Loucy (cell line): Measurements from ENCODE around the gene FARS2.

Experiments
- EZH2phosphoT487 ChIP-seq: fragments of 200-600 bp; IDR thresholded peaks from 2 replicates; pipeline ENCODE4 v1.6.1; 2018; ENCODE audit warnings: antibody characterized with exemption, mild to moderate bottlenecking, moderate library complexity, borderline replicate concordance
- TF ChIP-seq, protein P1 (sequence below): fragments of 200-600 bp; sonication (generic); conservative IDR thresholded peaks from 2 replicates; pipeline ENCODE4 v1.5.1; 2014; ENCODE audit warnings: mild to moderate bottlenecking, antibody characterized with exemption, low read length

DNA sequence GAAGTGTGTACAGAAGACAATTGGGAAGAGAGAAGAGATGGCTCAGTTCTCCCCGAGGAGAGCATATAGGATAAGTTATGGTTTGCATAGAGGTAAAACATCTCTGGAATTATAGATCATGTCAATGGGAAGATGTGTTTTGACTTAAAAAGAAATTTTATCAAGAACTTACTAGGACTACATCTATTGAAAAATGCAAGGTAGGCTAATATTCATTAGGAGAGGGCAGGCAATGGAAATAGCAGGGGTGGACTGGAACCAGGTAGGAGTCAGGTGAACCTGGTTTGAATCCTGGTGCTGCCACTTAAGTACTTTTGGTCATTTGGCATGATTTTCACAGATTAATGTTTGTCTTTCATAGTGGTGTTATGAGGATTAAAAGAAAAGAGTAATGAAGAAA, 96.2 kb downstream of the FARS2 start:
- TF ChIP-seq, protein P1, sequence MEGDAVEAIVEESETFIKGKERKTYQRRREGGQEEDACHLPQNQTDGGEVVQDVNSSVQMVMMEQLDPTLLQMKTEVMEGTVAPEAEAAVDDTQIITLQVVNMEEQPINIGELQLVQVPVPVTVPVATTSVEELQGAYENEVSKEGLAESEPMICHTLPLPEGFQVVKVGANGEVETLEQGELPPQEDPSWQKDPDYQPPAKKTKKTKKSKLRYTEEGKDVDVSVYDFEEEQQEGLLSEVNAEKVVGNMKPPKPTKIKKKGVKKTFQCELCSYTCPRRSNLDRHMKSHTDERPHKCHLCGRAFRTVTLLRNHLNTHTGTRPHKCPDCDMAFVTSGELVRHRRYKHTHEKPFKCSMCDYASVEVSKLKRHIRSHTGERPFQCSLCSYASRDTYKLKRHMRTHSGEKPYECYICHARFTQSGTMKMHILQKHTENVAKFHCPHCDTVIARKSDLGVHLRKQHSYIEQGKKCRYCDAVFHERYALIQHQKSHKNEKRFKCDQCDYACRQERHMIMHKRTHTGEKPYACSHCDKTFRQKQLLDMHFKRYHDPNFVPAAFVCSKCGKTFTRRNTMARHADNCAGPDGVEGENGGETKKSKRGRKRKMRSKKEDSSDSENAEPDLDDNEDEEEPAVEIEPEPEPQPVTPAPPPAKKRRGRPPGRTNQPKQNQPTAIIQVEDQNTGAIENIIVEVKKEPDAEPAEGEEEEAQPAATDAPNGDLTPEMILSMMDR, result no peak
- no peak for TF ChIP-seq EZH2phosphoT487
